OCI-LY7 (cell line): ENCODE results near the gene ABHD15. TPM values are rescaled to one million over a fixed set of nuclear protein-coding genes. Genes with fewer than 3 reads are reported as not detected.

Experiments
- BruUV-seq: library from RNA; stranded (reverse); fragments of 400-500 nt; replicated peaks from 2 replicates; lab custom pipeline; 2021; lab: Mats Ljungman, UMichigan
- CTCF ChIA-PET: fragments of 300-600 bp; sonication (Branson Sonifier 250); formaldehyde crosslinking; loops from one replicate; lab custom pipeline; 2022; ENCODE audit warnings: antibody characterized with exemption; ENCODE audit not compliant: unreplicated experiment; lab: Charles Lee
- POLR2A ChIA-PET: fragments of 300-600 bp; sonication (Branson Sonifier 250); formaldehyde crosslinking; loops from one replicate; lab custom pipeline; 2022; ENCODE audit warnings: antibody characterized with exemption; lab: Charles Lee
- DNase-seq: peaks from one replicate; pipeline ENCODE4 v3.0.0-alpha.2; 2015; ENCODE audit warnings: low spot score
- H2AFZ ChIP-seq: fragments of 200-600 bp; sonication (generic), shearing (Covaris generic); 2 replicates; pipeline ENCODE4 v1.6.1; 2014; ENCODE audit warnings: mild to moderate bottlenecking, antibody characterized with exemption, low read length, moderate library complexity
- H3K27ac ChIP-seq: fragments of 200-600 bp; sonication (generic); 2 replicates; pipeline ENCODE4 v1.5.1; 2014; ENCODE audit warnings: mixed run types, low read depth, mild to moderate bottlenecking, moderate library complexity, low read length, inconsistent platforms; ENCODE audit not compliant: poor library complexity, severe bottlenecking
- H3K36me3 ChIP-seq: fragments of 200-600 bp; sonication (generic); 2 replicates; pipeline ENCODE4 v1.6.1; 2014; ENCODE audit warnings: mild to moderate bottlenecking, antibody characterized with exemption, low read length, moderate library complexity, mixed read lengths; ENCODE audit not compliant: insufficient read depth
- H3K4me1 ChIP-seq: fragments of 200-600 bp; sonication (generic); 2 replicates; pipeline ENCODE4 v1.5.1; 2014; ENCODE audit warnings: mild to moderate bottlenecking, low read length; ENCODE audit not compliant: insufficient read depth, poor library complexity, severe bottlenecking
- H3K4me2 ChIP-seq: fragments of 200-600 bp; sonication (generic); 2 replicates; pipeline ENCODE4 v1.6.1; 2014; ENCODE audit warnings: mild to moderate bottlenecking, low read length
- H3K4me3 ChIP-seq: fragments of 200-600 bp; sonication (generic); 2 replicates; pipeline ENCODE4 v1.5.1; 2014; ENCODE audit warnings: mild to moderate bottlenecking, low read depth, low read length; ENCODE audit not compliant: poor library complexity, severe bottlenecking
- H3K79me2 ChIP-seq: fragments of 200-600 bp; sonication (generic); 2 replicates; pipeline ENCODE4 v1.6.1; 2016; ENCODE audit warnings: low read depth, mild to moderate bottlenecking, low read length, moderate library complexity, mixed read lengths; ENCODE audit not compliant: insufficient read depth
- H3K9me2 ChIP-seq: fragments of 200-600 bp; sonication (generic); 2 replicates; pipeline ENCODE4 v1.6.1; 2016; ENCODE audit warnings: mild to moderate bottlenecking, low read length, mixed read lengths; ENCODE audit not compliant: insufficient read depth
- H3K9me3 ChIP-seq: fragments of 200-600 bp; sonication (generic); 2 replicates; pipeline ENCODE4 v1.6.1; 2014; ENCODE audit warnings: mild to moderate bottlenecking, mixed run types, low read length, mixed read lengths
- H4K20me1 ChIP-seq: fragments of 200-600 bp; sonication (generic); 2 replicates; pipeline ENCODE4 v1.6.1; 2014; ENCODE audit warnings: mild to moderate bottlenecking, antibody characterized with exemption, low read length, moderate library complexity, mixed read lengths; ENCODE audit not compliant: insufficient read depth
- CTCF ChIP-seq: fragments of 200-600 bp; sonication (generic); conservative IDR thresholded peaks from 2 replicates; pipeline ENCODE4 v1.5.1; 2014; ENCODE audit warnings: mild to moderate bottlenecking, antibody characterized with exemption, low read length, moderate library complexity, mixed read lengths
- EZH2phosphoT487 ChIP-seq: fragments of 200-600 bp; sonication (generic); IDR thresholded peaks from 2 replicates; pipeline ENCODE4 v1.6.1; 2018; ENCODE audit warnings: low read depth, borderline replicate concordance, mild to moderate bottlenecking, mixed run types, antibody characterized with exemption, low read length, moderate library complexity, mixed read lengths
- intact Hi-C: fragments of 100-400 bp; cut with micrococcal nuclease; formaldehyde crosslinking; loops from one replicate; pipeline ENCODE4 v1.10.0; 2022; ENCODE audit not compliant: unreplicated experiment
- total RNA-seq, 2 experiments: library from RNA; depleted of rRNA in 1 of 2; stranded (reverse); fragments of >200 nt in 1 of 2; shearing (Covaris generic) in 1 of 2; gene quantifications; 2 replicates each; pipeline ENCODE4 v1.2.3, GENCODE V29; 2014 to 2022

The ABHD15 gene
- total RNA-seq, 2 experiments from 2014 or later: 8.5 to 15.3 TPM

DNA sequence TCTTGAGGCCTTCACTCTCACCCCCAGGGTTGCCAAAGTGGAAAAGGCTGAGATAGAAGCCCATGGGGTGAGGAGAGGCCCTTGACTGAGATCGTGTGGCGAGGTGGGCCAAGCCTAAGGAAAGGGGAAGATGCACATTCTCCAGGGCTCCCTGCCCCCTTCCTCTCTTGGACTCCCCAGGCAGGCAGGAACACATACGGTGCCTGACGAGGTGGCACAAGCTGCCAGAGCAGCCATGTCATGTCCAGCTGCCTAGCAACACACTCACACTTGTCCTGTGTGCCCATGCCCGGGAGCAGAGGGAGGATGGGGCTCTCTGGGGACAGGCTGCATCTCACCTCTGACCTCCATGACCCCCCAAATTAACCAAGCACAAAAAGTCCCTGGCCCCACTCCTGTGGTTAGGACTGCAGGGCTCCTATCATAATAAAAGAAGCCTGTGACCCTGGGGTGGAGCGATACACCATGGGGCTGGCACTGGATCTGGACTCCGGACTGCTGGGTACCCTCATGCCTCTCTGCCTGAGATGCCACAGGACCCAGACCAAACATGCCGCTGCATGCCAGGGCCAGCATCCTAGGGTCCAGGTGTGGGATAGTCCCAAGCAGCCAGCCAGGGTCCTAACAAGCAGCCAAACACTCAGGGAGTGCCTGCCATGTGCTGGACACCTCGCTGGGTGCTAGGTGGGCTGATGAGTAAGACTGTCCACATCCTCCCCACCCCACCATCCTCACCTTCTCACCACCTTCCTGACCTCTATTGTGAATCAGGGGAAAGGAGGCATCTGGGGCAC is 20.0 kb upstream of the ABHD15 start:
- BruUV-seq: no TSS peak
- Histone ChIP-seq H2AFZ (no peak overlapping the region), H3K79me2 (peaks cover 46% of the 10 kb centered on the region), H3K9me2 (no peaks in the 10 kb centered on the region), H3K4me2 (peak overlapping the region; percentile 93), H3K27ac (no peak overlapping the region), H3K4me1 (peaks cover 62% of the 10 kb centered on the region), H3K36me3 (peaks cover 16% of the 10 kb centered on the region), H3K4me3 (peak overlapping the region; percentile 77), H3K9me3 (no peaks in the 10 kb centered on the region), H4K20me1 (peaks cover 5% of the 10 kb centered on the region; the same call in 1 of the 2 replicates)
- no peak for TF ChIP-seq EZH2phosphoT487
- no peak for TF ChIP-seq CTCF
- CTCF ChIA-PET: no interaction called here
- intact Hi-C loops: no loop called here
- POLR2A ChIA-PET: interaction anchor here (0.6 to 1.5 kb wide), 3 partner anchors 8 to 438 kb away, joined by 3 to 4 read pairs (median 4); partner anchors contain the start of gene TP53I13
- no peak for DNase-seq

DNA sequence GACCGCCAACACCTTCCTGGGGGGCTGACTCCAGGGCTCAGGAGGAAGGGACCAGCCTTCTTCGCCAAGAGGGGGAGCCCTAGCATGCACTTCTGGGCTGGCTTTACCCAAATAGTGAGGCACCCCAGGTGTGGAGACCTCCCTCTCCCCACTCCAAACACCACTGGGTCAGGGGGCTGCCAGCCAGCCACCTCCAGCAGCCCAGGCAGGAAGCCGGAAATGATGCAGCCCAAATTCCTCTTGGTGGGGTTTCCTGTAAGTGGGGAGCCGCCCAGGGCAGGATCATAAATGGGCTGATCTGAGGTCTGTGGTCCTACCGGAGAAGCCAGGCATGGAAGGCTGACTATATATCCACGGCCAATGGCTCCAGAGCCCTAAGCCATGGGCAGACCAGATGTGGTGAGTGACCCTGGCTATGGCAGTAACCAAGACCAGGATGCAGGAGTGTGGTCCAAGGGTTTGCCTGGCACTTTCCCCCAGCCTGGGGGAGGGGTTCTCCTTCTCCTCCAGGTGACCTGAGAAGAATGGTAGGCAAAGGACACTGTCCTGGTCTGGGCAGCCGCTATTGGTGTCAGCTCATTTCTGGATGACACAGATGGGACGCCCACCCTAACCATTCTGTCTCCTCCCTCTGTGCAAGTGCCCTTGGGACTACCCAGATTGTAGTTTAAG is 18.4 kb upstream of the ABHD15 start:
- CTCF ChIA-PET: no interaction called here
- peaks cover 57% of the 10 kb centered on the region for H3K4me1 ChIP-seq
- peak overlapping the region; percentile 58 for H3K4me2 ChIP-seq
- H3K79me2 ChIP-seq: peaks cover 46% of the 10 kb centered on the region
- peak; percentile 51 for DNase-seq
- TF ChIP-seq CTCF (peak; percentile 78), EZH2phosphoT487 (no peak)
- intact Hi-C loops: no loop called here
- peaks cover 25% of the 10 kb centered on the region for H3K36me3 ChIP-seq
- no peak overlapping the region for H2AFZ ChIP-seq
- H3K4me3 ChIP-seq: peak overlapping the region; percentile 36
- no peaks in the 10 kb centered on the region for H3K9me2 ChIP-seq
- H4K20me1 ChIP-seq: peaks cover 5% of the 10 kb centered on the region; the same call in 1 of the 2 replicates
- H3K27ac ChIP-seq: peak overlapping the region; percentile 50
- BruUV-seq: no TSS peak
- POLR2A ChIA-PET: interaction anchor here (0.6 to 1.1 kb wide), 3 partner anchors 9 to 444 kb away, joined by 3 to 4 read pairs (median 4); no protein-coding TSS in a partner anchor
- H3K9me3 ChIP-seq: no peaks in the 10 kb centered on the region
